Coronary artery (tissue), 2 donors: ENCODE results near the gene TMA7B.
"Not testable (repeated sequence)": the region's sequence is repeated elsewhere in the genome, so short reads cannot be mapped to it uniquely, and the experiment has no call there.

Source experiments
- DNase-seq: peaks from one replicate; pipeline ENCODE4 v3.0.0-alpha.2; 2017; ENCODE audit warnings: low spot score
- H3K27ac ChIP-seq, 2 donors: fragments of 200-600 bp; sonication (generic); one replicate each; pipeline ENCODE4 v1.5.1; 2016 to 2019
- H3K4me3 ChIP-seq: fragments of 200-600 bp; sonication (generic); 2 replicates; pipeline ENCODE4 v1.5.1; 2016; ENCODE audit warnings: mild to moderate bottlenecking, moderate library complexity
- CTCF ChIP-seq: fragments of 200-600 bp; sonication (generic); IDR thresholded peaks from one replicate; pipeline ENCODE4 v1.5.1; 2019; ENCODE audit warnings: antibody characterized with exemption

TMA7B gene

GRCh38 chr22:39943953-39944872 lies 16.0 kb upstream of the TMA7B start:
- TF ChIP-seq CTCF: no peak
- Histone ChIP-seq H3K27ac (no peak overlapping the region), H3K4me3 (no peak overlapping the region)
- DNase-seq: no peak

GRCh38 chr22:39946126-39946502 lies 14.1 kb upstream of the TMA7B start:
- Histone ChIP-seq H3K27ac (no peak overlapping the region), H3K4me3 (no peak overlapping the region)
- TF ChIP-seq CTCF: no peak
- no peak for DNase-seq

- H3K27ac ChIP-seq: no peak overlapping the region
- no peak for TF ChIP-seq CTCF
- H3K4me3 ChIP-seq: no peak overlapping the region
- no peak for DNase-seq
Measured at GRCh38 chr22:39946503-39947219, 13.5 kb upstream of the TMA7B start.

- DNase-seq: no peak
- H3K27ac ChIP-seq: no peak overlapping the region
- no peak for TF ChIP-seq CTCF
Measured at GRCh38 chr22:39947220-39948216, 12.7 kb upstream of the TMA7B start.

GRCh38 chr22:39949964-39950737 lies 10.0 kb upstream of the TMA7B start:
- Histone ChIP-seq H3K27ac (no peak overlapping the region), H3K4me3 (no peak overlapping the region)
- no peak for DNase-seq
- no peak for TF ChIP-seq CTCF

More at GRCh38 chr22:39947220-39948216, 12.7 kb upstream of the TMA7B start:
- H3K4me3 ChIP-seq: no peak overlapping the region

GRCh38 chr22:39951603-39952293 lies 8.4 kb upstream of the TMA7B start:
- not testable (repeated sequence) for DNase-seq, H3K4me3 ChIP-seq, H3K27ac ChIP-seq
